GM12892 (cell line): Measurements from ENCODE around the gene NLGN3.

ENCODE experiments used
- POLR2A ChIP-seq: IDR thresholded peaks from 2 replicates; pipeline ENCODE4 v1.6.1; 2011; ENCODE audit warnings: low read depth, low read length, control low read depth
- POLR2AphosphoS5 ChIP-seq: IDR thresholded peaks from 2 replicates; pipeline ENCODE4 v1.6.1; 2011; ENCODE audit warnings: low read depth, low read length, control low read depth

DNA sequence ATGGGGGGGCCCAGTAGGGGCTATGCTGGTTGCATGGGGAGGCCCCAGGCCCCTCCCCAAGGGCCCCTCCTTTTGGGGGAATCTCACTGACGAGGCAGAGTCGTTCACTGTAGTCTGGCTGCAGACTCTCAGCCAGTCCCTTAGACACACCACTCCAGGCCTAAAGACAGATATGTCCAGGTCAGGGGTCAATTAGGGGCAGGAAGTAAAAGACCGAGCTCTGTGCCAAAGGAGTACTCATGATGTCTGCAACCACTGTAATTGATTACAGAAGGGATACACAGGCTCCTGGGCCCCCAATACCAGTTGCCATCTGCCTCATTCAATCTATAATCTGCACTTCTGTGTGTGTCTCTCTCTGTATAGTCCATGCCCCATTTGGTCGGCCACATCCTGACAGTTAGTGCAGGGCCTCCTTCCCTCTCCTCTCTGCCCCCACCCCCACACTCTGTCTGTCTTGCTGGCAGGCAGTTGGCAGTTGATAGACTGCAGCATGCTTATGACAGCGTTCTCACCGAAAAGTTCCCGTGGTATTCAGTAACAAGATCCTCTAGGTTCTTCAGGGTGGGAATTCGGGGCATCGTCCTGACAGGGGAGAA lies 36.8 kb upstream of the NLGN3 start:
- no peak for TF ChIP-seq POLR2A
- no peak for TF ChIP-seq POLR2AphosphoS5
